Retina (tissue), 1 donor: ENCODE data around the gene MAU2.
A peak's percentile ranks its signal among the peaks of the same experiment; 100 is the strongest.

Experiments
- DNase-seq: peaks from one replicate; pipeline ENCODE4 v3.0.0-alpha.2; 2016

Gene MAU2

DNA sequence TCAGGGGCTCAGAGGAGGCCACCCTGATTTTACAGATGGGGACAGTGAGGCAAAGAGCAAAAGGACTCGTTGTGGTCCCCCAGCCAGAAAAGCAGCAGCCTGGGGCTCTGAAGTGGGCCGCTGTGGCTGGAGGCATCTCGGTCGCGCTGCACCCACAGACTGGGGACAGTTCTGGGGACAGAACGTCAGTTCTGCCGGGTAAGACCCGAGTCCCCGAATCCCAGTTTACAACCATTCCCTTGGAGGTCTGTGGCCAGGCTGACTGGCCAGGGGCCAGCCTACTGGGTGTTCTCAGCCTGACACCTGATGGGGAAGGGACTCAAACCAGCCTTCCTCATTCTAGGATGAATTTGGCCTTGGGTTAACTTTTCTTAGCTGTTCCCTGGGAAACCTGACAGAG lies 14.4 kb upstream of the MAU2 start:
- DNase-seq = no peak

DNA sequence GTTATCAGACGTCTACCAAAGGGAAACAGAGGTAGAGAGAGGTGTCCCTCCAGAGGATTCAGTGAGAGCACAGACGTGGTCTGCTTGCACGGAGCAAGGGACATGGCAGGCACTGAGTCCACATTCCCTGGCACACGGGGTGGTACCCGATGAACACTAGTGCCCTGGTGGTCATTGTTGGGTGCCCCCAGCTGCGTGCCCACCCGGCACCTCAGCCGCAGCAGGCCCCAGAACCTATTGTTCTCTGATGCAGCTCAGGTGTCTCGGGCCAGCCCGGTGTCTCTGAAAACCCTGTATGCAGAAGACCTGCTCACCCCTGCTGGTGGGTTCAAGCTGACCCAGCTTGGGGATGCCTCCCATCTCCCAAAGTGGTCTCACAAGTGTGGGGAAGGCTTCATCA lies 12.3 kb upstream of the MAU2 start:
- no peak for DNase-seq

DNA sequence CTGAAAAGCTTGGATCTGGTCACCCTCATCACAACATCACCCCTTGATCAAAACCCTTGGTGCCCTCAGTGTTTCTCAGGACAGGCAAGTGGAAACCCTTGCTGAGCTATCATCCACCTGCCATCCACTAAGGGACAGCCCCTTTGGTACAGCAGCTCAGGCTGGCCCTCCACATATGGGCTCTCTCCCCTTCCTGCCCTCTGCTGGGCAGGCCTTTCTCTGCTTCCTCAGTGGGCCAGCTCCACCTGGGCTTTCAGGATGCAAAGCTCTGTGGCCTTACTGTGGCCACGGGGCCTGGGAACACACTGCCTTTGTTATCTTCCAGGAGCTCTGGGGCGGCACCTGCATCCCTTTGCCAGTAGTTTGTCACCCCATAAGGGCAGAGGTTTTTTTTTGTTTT lies 5.2 kb upstream of the MAU2 start:
- DNase-seq = no peak

DNA sequence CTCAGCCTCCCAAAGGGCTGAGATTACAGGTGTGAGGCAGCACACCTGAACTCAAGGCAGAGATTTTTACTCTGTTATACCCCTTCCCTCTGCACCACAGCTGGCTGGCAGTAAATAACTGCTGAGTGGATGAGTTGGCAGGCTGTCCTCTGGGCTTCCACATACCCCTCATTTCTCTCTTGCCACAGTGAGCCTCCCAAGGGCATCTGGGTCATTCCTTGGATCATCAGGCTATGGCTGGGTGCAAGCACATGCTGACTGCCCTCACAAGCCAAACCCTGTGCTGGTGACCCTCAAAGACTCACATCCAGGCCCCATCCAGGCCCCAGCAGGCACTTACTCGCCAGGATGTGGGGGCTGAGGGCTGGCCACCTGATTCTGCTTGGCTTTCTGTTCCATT lies 4.5 kb upstream of the MAU2 start:
- no peak for DNase-seq

DNA sequence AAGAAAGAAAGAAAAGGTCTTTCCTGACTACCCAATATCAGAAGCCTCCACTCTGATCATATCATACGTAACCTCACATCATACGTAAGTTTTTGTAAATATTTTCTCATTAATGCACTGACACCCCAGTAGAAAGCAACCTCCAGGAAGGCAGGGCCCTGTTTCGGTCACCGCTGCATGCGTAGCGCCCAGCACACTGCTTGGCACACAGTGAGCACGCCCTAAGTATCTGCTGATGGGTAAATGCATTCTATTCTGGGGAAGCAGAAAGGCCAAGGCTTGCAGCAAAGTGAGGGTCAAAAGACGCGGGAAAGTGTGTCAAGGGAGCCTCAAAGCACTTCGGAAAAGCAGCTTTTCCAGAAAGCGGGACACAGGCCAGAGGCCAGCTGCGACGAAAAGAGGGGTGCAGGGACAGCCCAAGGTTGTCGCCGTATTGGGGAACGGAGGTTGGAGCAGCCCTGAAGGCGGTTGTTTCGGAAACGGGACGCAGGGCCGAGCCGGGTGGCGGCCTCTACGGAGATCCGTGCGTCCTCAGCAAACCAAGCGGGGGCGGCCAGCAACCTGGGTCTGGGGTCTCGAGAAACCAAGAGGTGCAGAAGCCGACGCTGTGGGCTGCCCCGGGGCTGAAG lies 783 bp upstream of the MAU2 start:
- DNase-seq = no peak

GRCh38 chr19:19321141-19321577 lies 530 bp downstream of the MAU2 start:
- DNase-seq = no peak

GRCh38 chr19:19324059-19324770 lies 3.6 kb downstream of the MAU2 start:
- no peak for DNase-seq

- DNase-seq = no peak
These were observed 7.0 kb downstream of the MAU2 start for GRCh38 chr19:19327672-19328071.

GRCh38 chr19:19329126-19329525 lies 8.5 kb downstream of the MAU2 start:
- DNase-seq = no peak

- DNase-seq = no peak
These were observed 13.7 kb downstream of the MAU2 start for GRCh38 chr19:19334063-19334988.

- no peak for DNase-seq
These were observed 14.3 kb downstream of the MAU2 start for GRCh38 chr19:19334989-19335344.

DNA sequence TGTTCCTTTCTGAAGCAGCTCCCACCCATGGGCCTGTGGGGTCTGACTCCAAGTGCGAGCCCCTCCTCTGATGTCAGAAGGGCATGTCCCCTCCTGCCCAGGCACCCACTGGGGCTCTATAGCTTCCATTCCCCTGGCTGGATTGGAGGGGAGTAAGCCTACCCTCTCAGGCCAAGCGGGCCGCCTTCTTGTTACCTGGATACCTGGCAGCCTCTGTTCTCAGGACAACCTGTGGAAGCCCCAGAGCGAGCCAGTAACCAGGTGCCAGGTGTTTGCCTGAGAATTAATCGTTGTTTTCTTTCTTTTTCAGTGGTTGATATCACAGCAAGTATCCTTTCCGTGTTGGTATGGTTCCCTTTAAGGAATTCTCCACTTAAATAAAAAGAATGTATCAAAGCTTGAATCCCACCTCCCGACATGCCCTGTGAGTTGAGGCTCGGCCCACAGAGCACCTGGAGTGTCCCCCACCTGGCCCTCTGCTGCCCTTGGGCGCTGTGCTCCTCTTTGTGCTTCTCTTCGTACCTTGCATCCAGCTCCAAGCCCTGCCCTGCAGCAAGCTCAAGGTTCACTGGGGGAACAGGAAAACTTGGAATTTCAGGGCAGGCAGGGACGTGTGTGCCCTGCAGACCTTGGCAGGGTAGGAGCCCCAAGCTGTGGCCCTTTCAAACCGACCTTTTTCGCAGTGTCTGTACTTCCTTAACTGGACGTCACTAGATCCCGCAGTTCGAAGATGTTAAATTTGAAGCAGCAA lies 15.0 kb downstream of the MAU2 start:
- DNase-seq = no peak

- DNase-seq = no peak
These were observed 16.0 kb downstream of the MAU2 start for GRCh38 chr19:19336597-19336996.

DNA sequence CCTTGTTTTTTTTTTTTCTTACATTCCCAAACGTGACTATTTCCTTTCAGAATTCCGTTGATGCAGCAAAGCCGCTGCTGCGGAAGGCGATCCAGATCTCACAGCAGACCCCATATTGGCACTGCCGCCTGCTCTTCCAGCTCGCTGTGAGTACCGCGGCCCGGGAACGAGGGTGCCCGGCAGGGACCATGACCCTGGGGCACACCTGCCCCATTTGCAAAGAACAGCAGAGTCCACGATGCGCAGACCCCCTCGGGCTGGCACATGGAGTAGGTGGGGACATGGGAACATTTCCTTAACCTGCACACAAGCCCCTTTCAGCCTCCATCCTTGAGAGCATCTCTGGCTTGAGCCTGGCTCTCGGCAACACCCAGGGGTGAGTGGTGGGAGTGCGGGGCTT lies 16.5 kb downstream of the MAU2 start:
- no peak for DNase-seq

GRCh38 chr19:19338082-19338481 lies 17.5 kb downstream of the MAU2 start:
- no peak for DNase-seq

- no peak for DNase-seq
These were observed 20.4 kb downstream of the MAU2 start for GRCh38 chr19:19341026-19341425.

GRCh38 chr19:19342086-19343015 lies 21.7 kb downstream of the MAU2 start:
- peak; percentile 69 for DNase-seq

DNA sequence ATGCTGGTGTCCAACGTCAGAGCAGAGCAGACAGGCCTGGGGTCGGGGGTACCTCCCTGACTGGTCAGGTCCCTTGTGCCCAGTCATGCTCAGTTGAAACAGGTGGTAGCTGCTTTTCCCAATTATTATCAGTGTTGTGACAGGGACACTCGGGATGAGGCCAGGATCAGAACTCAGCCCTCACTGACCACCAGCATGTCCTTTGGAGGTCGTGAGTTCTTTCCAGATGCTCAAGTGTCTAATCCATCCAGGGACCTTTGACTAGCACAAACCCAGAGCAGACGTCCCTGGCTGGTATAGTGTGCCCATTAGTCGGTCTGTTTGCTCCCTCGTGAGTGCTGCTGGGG lies 22.4 kb downstream of the MAU2 start:
- DNase-seq = no peak

- no peak for DNase-seq
These were observed 23.1 kb downstream of the MAU2 start for GRCh38 chr19:19343762-19344161.

GRCh38 chr19:19345232-19345631 lies 24.6 kb downstream of the MAU2 start:
- DNase-seq = no peak

DNA sequence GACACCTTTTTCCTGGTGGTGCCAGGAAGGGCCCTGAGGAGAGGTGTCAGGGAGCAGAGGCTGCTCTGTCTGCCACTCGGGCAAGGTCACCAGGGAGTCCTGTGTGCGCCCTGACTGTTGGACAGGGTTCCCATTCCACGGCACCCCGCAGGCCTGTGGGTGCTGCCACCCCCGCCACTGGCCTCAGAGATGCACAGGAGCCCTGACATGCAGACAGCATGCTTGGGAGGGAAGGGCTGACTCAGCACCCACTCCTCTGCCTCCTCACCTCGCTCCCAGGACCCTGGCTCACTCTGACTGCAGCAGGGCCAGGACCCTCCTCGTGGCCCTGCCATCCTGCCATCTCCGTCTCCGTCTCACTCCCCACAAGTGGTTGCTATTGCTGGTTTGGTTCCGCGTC lies 25.3 kb downstream of the MAU2 start:
- DNase-seq = no peak
